ENCODE measurements around the gene FAAP100.
A peak's percentile ranks its signal among the peaks of the same experiment; 100 is the strongest.

Gene FAAP100

DNA sequence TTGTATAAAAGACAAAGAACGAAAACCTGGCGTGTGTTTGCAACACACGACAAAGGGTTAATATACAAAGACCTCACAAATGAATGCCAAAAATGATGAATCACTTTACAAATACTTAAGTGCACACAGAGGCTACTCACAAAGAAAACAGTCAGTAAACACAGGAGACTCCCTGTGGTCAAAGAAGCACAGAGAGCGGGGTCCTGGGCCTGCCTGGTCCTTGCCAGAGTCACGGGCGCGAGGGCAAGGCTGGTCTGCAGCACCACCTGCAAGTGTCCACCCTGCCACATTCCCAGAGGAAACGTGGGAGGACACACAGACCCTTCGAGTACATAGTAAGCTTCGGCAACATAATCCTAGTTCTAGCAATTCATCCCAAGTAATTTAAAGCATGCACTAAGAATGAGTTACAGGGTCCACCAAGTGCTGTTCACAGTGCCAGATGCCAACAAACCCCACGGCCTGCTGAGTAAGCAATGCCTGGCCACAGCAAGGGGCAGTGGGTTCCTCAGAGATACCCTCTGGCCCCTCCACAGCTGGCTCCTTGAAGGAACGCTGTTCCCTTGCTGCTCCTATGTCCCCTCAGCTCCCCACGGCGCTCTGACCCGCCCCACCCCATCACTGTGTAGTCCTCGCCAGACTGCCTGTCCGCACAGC, 24.6 kb upstream of the FAAP100 start:
- no peak for DNase-seq

DNA sequence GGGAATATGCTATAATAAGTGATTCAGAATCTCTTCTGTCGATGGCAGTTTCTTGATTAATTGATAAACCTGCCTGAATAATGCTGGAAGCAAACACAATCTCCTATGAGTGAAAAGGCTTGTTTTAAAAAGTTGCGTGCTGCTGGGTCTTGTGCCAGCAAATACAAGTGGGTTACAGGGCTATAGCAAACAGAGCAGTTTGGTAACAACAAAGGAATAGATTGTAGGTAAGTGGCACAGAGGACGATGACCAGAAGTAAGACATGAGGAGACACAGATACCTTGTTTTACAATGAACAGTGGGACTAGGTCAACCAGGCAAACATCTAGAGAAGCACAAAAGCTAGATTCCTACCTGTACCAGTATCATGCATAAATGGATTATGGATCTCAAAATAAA, 23.7 kb upstream of the FAAP100 start:
- DNase-seq: no peak

DNA sequence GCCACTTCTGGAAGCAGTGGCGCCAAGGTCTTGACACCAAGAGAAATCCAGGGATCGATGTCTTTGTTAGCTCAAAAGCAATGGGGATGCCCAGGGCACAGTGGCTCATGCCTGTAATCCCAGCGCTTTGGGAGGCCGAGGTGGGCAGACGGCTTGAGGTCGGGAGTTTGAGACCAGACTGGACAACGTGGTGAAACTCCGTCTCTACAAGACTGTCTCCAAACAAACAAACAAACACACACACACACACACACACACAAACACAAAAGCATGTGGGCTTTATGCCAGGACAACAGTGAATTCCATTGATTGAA, 22.4 kb upstream of the FAAP100 start:
- no peak for DNase-seq

DNA sequence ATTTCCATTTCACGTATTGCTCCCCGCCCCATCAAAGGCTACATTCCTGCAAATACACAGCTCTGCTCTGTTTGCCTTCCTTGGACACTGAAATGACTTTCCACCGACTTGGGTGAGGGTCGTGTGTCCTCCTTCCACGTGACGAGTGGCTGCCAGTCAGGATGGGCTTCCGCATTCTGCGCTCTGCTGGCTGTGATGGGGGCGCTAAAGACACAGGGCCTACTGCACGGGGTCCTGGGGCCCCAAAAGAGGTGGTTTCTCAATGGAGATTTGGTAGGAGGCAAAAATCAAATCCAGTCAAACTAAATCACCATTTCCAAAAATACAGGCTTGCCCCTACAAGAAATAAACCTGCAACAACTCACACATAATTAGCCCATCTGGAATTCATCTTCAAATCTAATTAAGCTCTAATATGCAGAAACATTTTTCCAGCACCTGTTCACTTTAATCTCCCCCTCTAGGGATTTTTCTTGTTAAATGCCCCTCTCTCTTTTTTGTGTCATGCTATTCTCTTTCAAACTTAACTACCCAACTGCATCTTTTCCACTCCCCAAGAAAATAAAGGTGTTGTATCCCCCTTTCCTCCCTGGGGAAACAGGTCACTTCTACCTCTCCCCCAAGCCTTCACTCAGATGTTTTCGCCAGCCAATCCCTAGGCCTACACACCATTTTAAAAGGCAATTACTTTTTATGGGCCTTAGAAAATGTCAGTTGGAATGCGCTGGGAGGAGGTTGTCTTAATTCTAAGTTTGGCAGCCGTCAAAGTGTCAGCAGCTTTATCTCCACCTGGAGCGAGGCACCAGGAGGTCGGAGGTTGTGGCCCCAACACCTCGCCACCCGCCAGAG, 21.9 kb upstream of the FAAP100 start:
- DNase-seq: no peak

DNA sequence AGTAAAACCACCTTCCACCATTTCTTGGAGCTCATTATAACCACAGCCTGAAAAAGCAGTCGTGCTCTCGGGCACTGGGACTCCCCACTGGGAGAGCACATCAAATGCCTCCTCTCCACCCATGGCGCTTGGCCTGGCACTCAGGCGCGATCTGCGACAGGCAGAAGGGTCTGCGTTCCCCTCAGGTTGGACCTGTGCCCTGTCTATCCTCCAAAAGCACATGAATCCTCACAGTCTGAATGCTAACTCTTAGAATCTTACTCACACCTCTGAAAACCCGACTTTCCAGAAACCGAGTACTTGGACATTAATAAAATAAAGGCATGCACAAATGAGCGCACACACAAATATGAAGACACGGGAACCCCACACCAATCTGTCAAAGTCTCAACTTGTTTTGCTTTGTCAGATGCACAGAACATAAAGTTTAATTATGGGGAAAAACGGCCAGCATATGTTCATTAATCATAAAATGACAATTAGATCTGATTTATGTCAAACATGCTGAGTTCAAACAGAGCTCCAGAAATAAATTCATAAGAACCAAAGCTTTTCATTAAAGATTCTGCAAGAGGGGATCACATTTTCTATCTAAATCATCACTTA, 20.5 kb upstream of the FAAP100 start:
- no peak for DNase-seq

DNA sequence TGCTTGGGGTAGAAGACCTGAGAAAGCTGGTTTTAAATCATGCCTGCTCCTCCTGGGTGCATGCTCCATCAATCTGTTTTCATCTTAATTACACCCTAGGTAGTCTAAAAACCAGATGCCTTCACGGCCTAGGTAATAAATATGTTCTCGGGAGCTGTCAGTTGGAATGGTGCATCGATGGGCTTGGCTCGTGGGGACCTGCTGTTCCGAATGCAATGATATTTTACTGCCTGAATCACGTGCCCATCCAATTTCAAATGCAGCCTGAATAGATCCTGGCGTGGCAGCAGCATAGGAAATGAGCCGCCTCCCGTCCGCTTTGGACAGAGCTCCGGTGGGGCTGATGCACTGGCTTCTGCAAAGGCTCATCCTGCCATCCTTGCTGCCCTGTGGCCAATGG, 18.8 kb upstream of the FAAP100 start:
- DNase-seq: no peak

DNA sequence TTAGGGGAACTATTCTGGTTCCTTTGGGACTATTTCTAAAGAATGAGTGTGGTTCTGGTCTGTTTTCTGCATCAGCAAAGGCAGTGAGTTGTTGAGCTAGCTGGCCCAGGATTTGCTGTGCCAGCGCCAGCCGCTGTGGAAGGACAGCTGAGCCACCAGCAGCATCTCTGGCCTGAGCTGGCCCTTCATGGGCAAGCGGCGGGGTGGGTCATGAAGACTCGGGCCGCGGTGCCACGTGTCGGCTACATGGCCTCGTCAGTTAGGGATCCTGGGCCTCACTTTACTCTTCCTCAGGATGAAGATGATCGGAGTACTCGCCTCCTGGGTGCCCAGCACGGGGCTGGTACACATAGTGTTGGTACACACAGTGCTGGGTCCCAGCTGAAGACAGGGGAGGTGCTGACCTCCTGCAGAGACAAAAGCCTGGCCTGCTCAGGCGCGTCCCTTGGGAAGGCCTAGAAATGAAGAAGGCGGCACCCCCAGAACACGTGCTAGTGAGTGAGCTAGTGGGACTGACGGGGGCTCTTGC, 17.9 kb upstream of the FAAP100 start:
- DNase-seq: no peak

DNA sequence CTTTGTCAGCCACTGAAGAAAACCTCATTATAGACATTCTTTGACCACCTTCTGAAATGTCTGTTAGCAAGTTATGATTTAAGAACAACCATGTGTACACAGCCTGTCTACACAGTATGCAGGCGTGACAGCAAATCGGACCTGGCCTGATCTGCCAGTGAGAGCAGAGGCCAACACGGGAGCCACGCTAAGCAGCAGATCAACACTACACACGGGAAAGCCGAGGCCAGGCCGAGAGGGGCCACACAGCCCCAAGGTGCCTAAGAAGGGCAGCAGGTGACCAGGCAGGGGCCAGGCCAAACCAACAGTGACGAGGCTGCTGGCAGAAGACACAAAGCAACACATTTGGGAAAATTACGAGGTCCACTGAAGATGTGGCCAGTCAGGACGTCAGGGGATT, 16.3 kb upstream of the FAAP100 start:
- DNase-seq: no peak

DNA sequence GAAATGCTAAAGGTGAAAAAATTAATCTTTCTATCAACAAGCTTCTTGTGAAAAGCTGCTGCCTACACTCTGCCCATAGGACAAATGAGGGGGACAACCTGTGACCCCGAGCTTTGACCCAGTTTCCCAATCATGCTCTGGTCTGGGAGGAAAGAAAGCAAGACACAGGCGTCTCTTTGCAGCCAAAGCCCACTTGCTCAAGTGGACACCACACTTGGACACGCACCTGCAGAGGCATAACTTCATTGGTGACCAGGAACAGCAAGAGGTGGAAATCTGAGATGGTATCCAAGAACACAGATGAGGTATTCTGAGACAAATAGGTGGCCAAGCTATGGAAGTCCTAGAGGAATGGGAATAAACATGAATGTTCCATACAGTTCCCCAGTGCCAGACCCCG, 15.0 kb upstream of the FAAP100 start:
- no peak for DNase-seq

DNA sequence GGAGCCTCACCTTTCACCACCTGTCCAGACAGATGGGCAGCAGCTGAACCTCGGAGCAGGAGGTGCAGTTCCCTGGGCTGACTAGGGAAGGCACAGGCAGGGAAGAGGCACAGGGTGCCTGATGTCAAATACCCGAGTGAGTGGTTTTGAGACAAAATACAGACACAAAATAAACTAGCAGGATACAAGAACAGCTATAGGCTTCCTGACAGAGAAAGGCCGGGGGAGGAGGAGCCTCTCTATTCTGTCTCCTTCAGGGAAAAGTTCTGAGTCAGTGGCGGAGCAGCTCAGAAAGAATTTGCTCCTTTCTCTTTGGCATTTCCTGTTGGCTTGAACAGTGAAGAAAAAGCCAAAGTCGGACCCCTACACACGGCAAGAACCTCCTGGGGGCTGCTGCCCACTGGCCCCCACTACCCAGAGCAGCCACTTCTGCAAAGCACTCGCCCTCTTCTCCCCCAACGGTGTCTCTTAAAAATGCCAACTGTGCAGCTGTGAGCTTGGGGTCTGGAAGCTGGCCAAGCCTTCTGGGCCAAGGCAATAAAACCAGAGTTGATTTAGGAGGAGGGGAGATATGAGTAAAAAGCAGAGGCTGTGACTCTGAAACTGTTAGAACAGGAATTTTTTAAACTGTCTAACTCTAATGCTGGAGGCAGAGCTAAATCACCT, 14.4 kb upstream of the FAAP100 start:
- peak; percentile 33 to 34 for DNase-seq

DNA sequence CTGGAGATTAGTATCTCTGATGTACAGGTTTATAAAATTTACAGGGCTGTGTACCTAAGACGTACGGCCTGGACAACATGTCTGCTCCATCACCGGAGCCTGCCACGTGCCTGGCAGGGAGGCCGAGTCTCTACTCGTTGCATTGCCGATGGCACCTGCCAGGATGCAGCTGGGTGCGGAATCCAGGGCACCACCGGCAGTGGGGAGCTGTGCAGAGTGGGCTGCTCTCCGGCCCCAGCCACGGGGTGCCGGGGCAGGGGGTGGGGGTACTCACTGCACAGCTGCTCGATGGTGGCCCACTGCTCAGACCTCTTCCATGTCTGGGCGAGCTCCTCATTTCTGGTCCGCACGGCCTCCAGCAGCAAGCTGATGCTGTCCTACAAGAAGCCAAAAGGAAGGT, 13.1 kb upstream of the FAAP100 start:
- DNase-seq: no peak

DNA sequence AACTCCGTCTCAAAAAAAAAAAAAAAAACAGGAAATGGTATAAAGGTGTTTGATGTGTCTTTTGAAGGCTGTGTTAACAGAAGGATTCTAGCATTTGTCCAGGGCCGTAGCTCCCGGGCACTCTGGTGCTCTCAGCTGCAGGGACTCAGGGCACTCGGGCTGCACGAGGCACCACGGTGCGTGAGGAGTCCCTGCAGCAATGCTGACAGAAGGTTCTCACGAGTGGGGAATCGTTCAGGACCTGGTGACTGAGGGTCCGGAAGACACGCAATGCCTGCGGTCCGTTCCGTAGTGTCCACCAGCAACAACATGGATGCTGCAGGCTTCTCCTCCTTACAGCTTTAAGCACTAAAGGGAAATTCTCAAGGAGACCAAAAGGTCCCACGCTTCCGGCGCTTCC, 12.6 kb upstream of the FAAP100 start:
- DNase-seq: no peak

DNA sequence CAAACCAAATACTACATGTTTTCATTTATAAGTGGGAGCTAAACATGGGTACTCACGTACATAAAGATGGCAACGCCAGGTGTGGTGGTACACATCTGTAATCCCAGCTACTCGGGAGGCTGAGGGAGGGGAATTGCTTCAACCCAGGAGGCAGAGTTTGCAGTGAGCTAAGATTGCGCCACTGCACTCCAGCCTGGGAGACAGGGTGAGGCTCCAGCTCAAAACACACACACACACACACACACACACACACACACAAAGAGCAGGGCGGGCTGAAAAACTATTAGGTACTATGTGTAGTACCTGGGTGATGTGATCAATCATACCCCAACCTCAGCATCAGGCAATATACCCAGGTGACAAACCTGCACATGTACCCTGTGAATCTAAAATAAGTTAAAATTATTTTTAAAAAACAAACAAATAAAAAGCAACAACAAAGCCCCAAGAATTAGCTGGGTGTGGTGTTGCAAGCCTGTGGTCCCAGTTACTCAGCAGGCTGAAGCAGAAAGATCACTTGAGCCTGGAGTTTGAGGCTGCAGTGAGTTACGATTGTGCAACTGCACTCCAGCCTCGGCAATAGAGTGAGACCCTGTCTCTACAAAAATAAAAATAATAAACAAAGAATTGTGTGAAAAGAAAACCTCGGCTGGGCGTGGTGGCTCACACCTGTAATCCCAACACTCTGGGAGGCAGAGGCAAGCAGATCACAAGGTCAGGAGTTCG, 11.9 kb upstream of the FAAP100 start:
- no peak for DNase-seq

DNA sequence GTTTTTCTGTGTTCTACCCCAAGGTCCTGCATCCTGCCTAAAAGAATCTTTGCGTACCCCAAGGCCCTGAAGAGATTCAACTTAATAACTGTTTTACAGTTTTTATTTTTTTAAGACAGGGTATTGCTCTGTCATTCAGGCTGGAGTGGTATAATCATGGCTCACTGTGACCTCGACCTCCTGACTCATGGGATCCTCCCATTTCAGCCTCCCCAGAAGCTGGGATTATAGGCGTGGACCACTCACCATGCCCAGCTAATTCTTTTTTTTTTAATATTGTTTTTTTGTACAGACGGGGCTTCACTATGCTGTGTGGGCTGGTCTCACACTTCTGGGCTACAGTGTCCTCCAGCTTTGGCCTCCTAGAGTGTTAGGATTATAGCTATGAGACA, 9.3 kb upstream of the FAAP100 start:
- DNase-seq: no peak

DNA sequence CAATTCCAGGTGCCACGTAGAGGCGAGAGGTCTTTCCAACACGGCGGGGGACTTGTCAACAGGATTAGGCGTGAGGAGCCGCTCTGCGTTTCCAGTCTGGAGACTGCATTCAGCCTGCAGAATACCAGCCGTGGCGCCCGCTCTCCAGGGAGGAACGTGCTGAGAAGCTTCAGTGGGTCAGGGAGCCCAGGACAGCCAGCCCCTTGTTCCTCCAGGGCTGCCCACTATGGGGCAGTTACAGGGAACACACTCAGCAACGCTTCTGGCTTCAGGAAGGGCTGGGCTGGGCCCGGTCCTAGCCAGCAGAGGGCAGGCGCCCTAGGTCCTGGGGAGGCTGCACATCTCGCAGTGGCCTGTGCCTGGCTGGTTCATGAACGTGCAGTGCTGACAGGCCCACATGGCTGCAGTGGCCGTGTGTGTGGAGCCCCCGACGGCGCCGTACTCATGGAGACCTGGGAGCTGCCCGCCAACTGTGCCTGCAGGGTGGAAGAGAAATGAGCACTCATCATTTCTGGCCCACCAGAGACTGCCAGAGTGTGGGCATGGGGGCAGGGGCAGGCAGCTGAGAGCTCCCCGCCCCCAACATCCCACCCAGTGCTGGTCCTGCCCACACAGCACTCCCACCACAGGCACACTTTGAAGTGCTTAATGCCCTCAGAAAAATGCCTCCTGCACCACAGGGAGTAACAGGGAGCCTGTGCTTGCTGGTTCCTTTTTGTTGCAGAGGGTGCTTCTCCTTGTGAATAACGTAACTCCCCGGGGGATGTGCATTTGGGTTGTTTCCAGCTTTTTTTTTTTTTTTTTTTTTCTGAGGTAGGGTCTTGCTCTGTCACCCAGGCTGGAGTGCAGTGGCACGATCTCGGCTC, 7.0 kb upstream of the FAAP100 start:
- DNase-seq: no peak

DNA sequence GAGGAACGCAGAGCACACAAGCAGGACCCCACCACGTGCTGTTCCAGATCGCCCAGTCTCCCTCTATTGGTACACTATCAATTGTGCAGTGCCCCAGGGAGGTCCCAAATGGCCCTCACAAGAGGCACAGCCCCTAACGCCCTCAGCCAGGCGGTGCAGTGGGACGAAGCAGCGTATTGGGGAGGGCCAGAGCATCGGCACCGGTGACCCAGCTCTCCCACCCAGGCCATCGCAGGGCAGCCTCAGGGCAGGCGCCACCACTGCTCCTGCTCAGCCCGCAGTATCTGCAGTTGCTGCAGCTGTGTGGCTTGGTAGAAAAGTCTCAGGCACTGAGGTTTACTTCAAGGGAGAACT, 5.9 kb upstream of the FAAP100 start:
- DNase-seq: no peak

DNA sequence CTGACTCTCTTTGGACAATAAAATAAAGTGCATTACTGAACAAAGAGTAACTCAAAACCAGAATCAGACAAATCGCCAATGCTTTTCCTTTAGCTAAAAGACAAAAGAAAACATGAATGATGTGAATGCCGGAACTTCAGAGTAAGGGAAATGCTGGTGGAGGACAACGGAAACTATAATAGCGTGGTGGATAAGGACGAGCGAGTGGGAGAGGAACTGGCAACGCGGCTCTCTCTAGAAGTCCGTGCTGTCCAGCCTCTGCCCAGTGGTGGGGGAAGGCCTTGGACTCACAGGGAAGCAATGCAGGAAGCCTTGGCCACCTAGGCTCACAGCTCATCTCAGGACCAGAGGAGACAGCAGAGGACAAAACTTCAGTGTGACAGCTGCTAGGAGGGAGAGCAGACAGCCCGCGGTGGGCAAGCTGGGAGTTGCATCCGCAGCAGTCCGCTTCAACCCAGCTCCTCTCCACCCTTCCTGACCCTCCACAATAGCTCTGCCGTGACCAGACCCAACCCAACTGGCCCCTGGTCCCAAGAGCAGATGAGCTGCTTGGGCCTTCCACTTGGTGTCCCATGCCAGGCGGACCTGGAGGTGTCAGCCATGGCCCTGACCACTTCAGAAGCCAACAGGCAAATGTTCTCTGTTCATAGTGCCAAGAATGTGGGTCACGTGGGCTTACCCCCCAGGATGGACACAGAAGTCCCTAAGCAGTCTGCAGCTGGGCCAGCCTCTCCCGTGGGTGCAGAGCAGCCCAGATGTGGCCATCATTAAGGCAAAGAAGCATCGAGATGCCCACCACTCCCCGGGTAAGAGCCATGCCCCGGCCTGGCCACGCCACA, 5.3 kb upstream of the FAAP100 start:
- DNase-seq: no peak

DNA sequence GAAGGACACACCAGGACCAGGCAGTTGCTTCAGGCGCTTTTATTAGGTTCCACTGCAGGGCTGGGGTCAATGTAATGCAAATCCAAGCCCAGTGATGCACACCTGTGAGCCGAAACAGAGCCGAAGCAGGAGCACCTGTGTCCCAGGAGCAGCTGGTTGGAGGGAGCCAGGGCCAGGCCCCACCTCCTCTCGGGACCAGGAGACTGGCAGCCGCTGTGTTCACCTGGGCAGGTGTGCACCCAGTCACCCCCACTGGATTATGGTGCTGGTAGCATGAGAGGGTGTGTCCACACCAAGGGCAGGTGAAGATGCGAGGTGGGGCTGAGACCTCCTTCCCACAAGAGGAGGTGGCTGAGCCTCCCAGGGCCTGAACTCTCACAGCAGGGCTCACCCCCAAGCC, 4.7 kb upstream of the FAAP100 start:
- DNase-seq: peak; percentile 19 to 21

DNA sequence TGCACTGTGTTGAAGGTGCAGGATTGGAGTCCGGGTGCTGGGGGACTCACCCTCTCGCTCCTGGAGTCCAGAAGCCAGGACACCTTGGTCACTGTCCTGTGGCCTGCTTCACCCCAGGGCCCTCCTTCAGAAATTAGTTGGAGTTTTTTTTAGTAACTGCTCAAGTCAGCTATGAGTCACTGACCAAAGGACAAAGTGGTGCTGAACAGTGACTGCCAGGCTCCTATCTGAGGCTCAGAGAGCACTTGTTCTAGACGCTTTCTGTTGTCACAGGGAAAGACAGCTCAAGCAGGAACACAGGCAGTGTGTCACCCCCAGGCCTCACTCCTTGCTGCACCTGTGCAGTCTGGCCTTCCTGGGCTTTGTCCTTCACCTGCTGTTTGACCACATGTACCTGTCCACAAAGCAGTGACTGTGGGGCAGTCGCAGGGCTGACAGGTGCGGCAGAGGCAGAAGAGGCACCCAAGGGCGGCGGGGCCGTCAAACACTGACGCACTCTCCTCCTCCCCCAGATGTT, 4.1 kb upstream of the FAAP100 start:
- DNase-seq: peak in 1 of 2 experiments; percentile 19

DNA sequence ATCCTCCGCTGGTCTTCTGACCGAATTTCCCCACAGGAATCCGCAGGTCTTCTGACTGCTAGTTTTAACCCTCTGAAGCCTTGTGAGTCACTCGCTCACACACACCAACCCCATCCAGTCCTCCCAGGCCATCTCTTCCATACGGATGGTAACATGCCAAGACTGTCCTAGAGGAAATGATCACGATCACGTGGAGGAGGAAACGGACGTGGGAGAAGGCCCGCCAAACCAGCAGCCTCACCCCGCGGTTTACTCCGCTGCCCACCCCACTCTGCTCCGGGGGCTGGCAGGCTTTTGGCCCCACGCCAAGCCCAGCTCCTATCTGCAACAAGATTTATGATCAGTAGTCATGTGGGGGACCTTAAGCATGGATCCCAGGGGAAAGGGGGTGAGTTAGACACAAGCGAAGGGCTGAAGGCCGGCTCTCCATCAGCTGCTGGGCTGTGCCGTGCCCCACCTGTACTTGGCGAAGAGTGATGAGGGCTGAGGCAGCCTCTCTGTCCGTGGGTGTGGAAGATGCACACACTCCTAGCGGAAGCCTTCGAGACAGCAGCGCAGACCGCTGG, 1.5 kb upstream of the FAAP100 start:
- peak; percentile 14 to 46 for DNase-seq

Data from NCI-H187 (cell line).